ENCODE results near the gene EXOC6B. TPM values are rescaled to one million over a fixed set of nuclear protein-coding genes. Genes with fewer than 3 reads are reported as not detected.

Gene EXOC6B
- total and polyA plus RNA-seq, 11 donors, result 18.4 to 192 (median 143) TPM

DNA sequence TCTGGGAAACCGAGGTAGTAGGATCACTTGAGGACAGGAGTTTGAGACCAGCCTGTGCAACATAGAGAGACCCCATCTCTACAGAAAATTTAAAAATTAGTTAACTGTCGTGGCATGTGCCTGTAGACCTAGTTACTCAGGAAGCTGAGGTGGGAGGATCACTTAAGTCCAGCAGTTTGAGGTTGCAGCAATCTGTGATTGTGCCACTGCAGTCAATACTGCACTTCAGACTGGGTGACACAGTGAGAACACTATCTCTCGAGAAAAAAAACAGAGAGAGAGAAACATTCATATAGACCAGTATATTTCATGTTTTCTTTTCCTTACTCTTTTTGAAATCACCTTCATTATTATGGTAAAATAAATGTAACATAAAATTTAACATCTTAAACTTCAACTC, 387.5 kb downstream of the EXOC6B start:
- Histone ChIP-seq H3K4me3 (no peak overlapping the region), H3K27ac (no peak overlapping the region), H3K4me1 (peaks cover 0 to 14% (median 0%) of the 10 kb centered on the region in 12 donors), H3K9me3 (peaks cover 0 to 22% (median 0%) of the 10 kb centered on the region in 12 donors), H3K27me3 (no peaks in the 10 kb centered on the region), H3K36me3 (peaks cover 0 to 4% (median 0%) of the 10 kb centered on the region in 9 donors)
- ATAC-seq (no peak), DNase-seq (no peak)
- 89 to 91% (median 90%) methylated on average over 3 of the region's 3 CpGs for WGBS, 4 donors
- intact Hi-C loops (cut with DNase I), result no loop called here
- TF ChIP-seq, protein P1, sequence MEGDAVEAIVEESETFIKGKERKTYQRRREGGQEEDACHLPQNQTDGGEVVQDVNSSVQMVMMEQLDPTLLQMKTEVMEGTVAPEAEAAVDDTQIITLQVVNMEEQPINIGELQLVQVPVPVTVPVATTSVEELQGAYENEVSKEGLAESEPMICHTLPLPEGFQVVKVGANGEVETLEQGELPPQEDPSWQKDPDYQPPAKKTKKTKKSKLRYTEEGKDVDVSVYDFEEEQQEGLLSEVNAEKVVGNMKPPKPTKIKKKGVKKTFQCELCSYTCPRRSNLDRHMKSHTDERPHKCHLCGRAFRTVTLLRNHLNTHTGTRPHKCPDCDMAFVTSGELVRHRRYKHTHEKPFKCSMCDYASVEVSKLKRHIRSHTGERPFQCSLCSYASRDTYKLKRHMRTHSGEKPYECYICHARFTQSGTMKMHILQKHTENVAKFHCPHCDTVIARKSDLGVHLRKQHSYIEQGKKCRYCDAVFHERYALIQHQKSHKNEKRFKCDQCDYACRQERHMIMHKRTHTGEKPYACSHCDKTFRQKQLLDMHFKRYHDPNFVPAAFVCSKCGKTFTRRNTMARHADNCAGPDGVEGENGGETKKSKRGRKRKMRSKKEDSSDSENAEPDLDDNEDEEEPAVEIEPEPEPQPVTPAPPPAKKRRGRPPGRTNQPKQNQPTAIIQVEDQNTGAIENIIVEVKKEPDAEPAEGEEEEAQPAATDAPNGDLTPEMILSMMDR (IDR thresholded peaks at IDR 0.05), result no peak
- TF ChIP-seq POLR2A (IDR thresholded peaks at IDR 0.05), result no peak

DNA sequence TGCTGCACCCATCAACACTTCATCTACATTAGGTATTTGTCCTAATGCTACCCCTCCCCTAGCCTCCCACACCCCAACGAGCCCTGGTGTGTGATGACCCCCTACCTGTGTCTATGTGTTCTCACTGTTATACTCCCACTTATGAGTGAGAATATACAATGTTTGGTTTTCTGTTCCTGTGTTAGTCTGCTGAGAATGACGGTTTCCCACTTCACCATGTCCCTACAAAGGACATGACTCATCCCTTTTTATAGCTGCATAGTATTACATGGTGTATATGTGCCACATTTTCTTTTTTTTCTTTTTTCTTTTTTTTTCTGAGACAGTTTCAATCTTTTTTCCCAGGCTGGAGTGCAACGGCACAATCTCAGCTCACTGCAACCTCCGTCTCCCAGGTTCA, 394.1 kb downstream of the EXOC6B start:
- Histone ChIP-seq H3K4me3 (no peak overlapping the region), H3K9me3 (peaks cover 0 to 21% (median 0%) of the 10 kb centered on the region in 12 donors), H3K36me3 (no peaks in the 10 kb centered on the region), H3K4me1 (no peaks in the 10 kb centered on the region), H3K27ac (no peak overlapping the region), H3K27me3 (no peaks in the 10 kb centered on the region)
- 84 to 88% (median 86%) methylated on average over 4 of the region's 4 CpGs for WGBS, 4 donors
- no peak for ATAC-seq
- TF ChIP-seq, protein P1 (IDR thresholded peaks at IDR 0.05), result no peak
- DNase-seq, result no peak
- intact Hi-C loops (cut with DNase I), result no loop called here

DNA sequence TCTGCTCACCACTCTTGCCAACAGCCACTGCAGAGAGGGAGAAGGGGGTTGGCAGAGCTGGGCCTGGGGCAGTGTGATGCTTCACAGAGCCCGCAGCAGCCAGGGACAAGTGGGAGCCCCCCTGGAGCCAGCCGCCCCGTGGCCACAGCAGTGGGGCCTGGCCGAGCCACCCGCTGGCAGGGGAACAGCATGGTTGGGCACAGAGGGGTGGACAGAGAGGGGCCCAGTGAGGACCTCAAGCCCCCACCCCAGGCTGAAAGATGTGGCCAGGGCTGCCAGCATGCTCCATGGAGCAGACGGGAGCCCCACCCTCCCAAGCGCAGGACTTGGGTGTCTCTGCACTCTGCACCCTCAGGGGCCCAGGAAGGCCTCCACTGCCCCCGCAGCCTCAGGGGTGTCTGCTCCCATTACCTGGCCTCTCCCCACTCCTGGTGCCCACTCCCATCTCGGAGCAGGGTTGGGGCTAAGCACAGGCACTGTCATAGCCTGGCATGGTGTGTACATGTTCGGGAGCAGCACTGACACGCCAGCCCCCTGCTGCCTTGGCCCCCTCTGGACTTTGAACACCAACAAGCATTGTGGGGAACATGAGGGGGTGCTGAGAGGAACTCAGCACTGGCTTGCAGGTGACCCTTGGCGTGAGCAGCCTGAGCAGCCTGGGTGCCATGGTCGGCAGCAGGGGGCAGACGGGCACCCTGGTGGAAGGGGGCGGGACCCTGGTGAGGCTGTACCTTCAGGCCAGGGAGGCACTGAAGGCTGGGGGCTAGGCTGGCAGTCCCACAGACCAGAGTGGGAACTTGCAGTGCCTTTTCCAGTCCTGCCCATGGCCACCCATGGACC, 398.6 kb downstream of the EXOC6B start:
- no peak overlapping the region for H3K4me3 ChIP-seq
- no peaks in the 10 kb centered on the region for H3K4me1 ChIP-seq
- H3K27ac ChIP-seq, result no peak overlapping the region
- TF ChIP-seq, protein P1 (IDR thresholded peaks at IDR 0.05), result no peak
- TF ChIP-seq POLR2A (IDR thresholded peaks at IDR 0.05), result no peak
- DNase-seq (no peak), ATAC-seq (peak in 3 of 4 donors; percentile 26 to 49 (median 33))
- 94 to 97% (median 95%) methylated on average over 8 to 15 of the region's 15 CpGs for WGBS, 4 donors
- no peaks in the 10 kb centered on the region for H3K27me3 ChIP-seq
- peaks cover 0 to 3% (median 0%) of the 10 kb centered on the region in 9 donors for H3K36me3 ChIP-seq
- H3K9me3 ChIP-seq, result peaks cover 0 to 2% (median 0%) of the 10 kb centered on the region in 12 donors
- intact Hi-C loops (cut with DNase I), result no loop called here

DNA sequence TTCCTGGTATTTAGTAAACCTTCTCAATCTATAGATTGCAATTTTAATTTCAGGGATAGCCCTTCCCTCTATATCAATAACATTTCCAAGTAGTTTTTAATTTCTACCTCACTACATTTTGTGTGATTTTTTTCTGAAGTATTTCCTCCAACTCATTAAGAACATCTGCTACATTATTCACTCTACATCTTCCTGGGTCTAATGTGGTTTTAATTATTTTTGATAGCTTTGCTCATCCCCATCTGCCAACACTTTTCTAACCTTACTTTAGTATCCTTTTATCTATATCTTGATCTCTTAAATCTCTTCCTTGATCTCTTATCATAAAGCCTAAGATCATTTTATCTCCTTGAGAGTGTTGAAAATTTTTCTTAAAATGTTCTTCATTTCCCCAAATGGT, 399.8 kb downstream of the EXOC6B start:
- H3K36me3 ChIP-seq, result peaks cover 0 to 4% (median 0%) of the 10 kb centered on the region in 9 donors
- ATAC-seq (no peak), DNase-seq (no peak)
- no peak overlapping the region for H3K27ac ChIP-seq
- intact Hi-C loops (cut with DNase I), result no loop called here
- H3K4me1 ChIP-seq, result no peaks in the 10 kb centered on the region
- H3K4me3 ChIP-seq, result no peak overlapping the region
- peaks cover 0 to 12% (median 2%) of the 10 kb centered on the region in 12 donors for H3K9me3 ChIP-seq
- H3K27me3 ChIP-seq, result no peaks in the 10 kb centered on the region
- TF ChIP-seq, protein P1 (IDR thresholded peaks at IDR 0.05), result no peak
- no peak for TF ChIP-seq POLR2A (IDR thresholded peaks at IDR 0.05)

Measured in heart left ventricle (tissue), 16 donors.